Epithelial cell of esophagus (primary cell): Measurements from ENCODE around the gene BAAT.
A peak's percentile ranks its signal among the peaks of the same experiment; 100 is the strongest.

ENCODE experiments used
- DNase-seq: peaks from one replicate; pipeline ENCODE4 v3.0.0; 2010; ENCODE audit warnings: low read depth
- H3K4me3 ChIP-seq: 2 replicates; pipeline ENCODE4 v1.5.1; 2011; ENCODE audit warnings: mild to moderate bottlenecking, low read length, control low read depth
- CTCF ChIP-seq: IDR thresholded peaks from 2 replicates; pipeline ENCODE4 v1.5.1; 2011; ENCODE audit warnings: low read depth, mild to moderate bottlenecking, low read length, control low read depth, inconsistent platforms; ENCODE audit not compliant: insufficient read depth; ENCODE audit errors: missing control alignments

Gene BAAT

GRCh38 chr9:101375546-101375945, 9.3 kb downstream of the BAAT start:
- TF ChIP-seq CTCF: no peak
- H3K4me3 ChIP-seq: no peak overlapping the region
- no peak for DNase-seq

- no peak for DNase-seq
- no peak overlapping the region for H3K4me3 ChIP-seq
- TF ChIP-seq CTCF: no peak
These were observed 12.3 kb downstream of the BAAT start for GRCh38 chr9:101372327-101373118.

- no peak for DNase-seq
- no peak for TF ChIP-seq CTCF
- no peak overlapping the region for H3K4me3 ChIP-seq
These were observed 13.0 kb downstream of the BAAT start for GRCh38 chr9:101371813-101372212.

GRCh38 chr9:101369884-101370531, 14.8 kb downstream of the BAAT start:
- DNase-seq: no peak
- H3K4me3 ChIP-seq: no peak overlapping the region
- TF ChIP-seq CTCF: no peak

GRCh38 chr9:101369286-101369685, 15.5 kb downstream of the BAAT start:
- no peak for TF ChIP-seq CTCF
- DNase-seq: peak; percentile 23
- no peak overlapping the region for H3K4me3 ChIP-seq

GRCh38 chr9:101367323-101367722, 17.5 kb downstream of the BAAT start:
- DNase-seq: no peak
- no peak for TF ChIP-seq CTCF
- no peak overlapping the region for H3K4me3 ChIP-seq
